ENCODE results near the gene SNTB2. TPM values are rescaled to one million over a fixed set of nuclear protein-coding genes. Genes with fewer than 3 reads are reported as not detected.

Gene SNTB2
- total RNA-seq, 1 donor from 2014 or later, result 106 TPM

- no peak for DNase-seq (ENCODE audit: low read depth, low spot score)
Measured at GRCh38 chr16:69318177-69318910, 131.4 kb downstream of the SNTB2 start.

DNA sequence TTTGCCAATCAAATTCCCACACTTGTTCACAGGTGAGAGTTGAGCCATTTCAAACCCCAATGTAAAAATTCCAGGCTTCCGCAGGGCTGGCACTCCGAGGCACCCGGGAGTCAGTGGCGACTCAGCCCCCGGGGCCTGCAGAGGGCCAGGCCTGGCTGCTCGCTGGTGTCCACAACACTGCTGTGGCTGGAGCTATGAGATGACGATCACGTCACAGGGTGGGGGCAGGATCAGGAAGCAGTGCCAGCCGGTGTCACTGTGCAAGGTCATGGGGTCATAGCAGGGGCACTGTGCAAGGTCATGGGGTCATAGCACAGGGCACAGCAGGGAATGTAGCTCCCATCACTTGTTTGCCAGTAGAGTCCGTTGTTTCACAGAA, 131.9 kb downstream of the SNTB2 start:
- no peak for DNase-seq (ENCODE audit: low read depth, low spot score)

DNA sequence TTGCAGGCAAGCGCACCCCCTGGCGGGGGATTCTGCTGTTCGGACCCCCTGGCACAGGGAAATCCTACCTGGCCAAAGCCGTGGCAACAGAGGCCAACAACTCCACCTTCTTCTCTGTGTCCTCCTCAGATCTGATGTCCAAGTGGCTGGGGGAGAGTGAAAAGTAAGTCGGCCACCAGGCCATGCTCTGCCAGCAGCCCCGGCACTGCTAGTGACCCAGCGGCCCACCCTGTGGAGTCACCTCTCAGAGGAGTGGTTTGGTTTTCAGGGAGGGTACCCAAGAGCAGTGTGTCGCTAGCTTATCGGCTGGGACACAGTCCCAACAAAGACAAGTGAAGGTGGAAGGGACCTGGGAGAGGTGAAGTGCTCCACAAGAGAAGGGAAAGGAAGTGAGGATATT, 132.4 kb downstream of the SNTB2 start:
- no peak for DNase-seq (ENCODE audit: low read depth, low spot score)

GRCh38 chr16:69319826-69320739, 133.1 kb downstream of the SNTB2 start:
- DNase-seq (ENCODE audit: low read depth, low spot score), result no peak

DNA sequence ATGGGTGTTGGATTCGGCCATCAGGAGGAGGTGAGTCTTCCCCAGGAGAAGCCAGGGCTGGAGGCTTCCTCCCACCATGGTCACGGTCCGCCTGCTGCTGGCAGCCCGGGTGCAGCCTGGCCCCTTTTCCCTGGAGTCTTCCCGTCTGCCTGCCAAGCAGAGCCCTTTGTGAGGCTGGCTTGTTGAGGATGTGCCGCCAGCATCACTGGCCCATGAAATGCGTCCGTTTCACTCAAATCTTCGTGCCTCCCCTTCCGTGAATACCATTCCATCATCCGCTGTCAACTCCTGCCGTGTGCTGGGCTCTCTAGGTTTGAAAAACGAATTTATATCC, 133.7 kb downstream of the SNTB2 start:
- DNase-seq (ENCODE audit: low read depth, low spot score), result no peak

GRCh38 chr16:69321080-69321479, 134.1 kb downstream of the SNTB2 start:
- no peak for DNase-seq (ENCODE audit: low read depth, low spot score)

- DNase-seq (ENCODE audit: low read depth, low spot score), result no peak
Measured at GRCh38 chr16:69322343-69322742, 135.4 kb downstream of the SNTB2 start.

DNA sequence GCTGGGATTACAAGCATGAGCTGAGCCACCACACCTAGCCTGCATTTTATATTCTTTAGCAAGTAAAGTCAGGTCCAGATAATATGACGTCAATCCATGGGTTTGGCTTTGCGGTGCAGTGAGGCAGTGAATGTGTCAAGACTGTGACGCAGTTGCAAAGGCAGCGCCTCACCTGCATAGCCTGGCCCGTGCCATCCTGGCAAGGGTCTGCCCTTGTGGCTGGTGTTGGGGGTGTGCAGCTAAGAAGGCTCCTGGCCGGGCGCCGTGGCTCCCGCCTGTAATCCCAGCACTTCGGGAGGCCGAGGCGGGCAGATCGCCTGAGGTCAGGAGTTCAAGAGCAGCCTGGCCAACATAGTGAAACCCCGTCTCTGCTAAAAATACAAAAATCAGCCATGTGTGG, 136.5 kb downstream of the SNTB2 start:
- no peak for DNase-seq (ENCODE audit: low read depth, low spot score)

- no peak for DNase-seq (ENCODE audit: low read depth, low spot score)
Measured at GRCh38 chr16:69324013-69324531, 137.1 kb downstream of the SNTB2 start.

DNA sequence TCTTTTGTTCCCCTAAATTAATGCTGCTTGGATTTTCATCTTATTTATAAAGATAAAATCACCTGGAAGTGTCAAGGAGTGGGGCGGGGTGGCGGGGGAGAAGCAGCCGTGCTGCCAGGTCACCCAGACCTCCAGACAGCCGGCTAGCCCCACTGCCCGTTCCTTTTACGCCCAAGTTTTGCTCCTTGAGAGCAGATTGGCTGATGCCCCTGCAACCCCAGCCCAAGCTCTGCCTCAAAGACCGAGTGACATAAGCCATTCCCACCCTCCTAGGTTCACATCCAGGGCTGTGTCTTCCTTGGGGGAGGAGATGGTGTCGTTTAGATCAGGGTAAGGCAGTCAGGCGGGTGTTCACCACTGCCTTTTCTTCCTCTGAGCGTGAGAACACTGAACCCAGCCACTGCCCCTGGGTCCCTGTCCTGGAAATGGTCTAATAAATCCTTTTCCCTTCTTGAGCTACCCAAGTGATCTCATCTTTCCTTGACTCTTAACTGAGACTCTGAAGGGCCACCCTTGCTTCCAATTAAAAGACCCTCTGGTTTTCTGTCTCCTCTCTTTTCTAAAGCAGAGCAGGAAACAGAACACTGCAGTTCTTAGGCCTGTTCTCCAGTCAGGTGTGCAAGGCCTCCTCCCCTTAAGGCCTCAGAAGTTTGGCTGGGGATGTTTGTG, 137.8 kb downstream of the SNTB2 start:
- no peak for DNase-seq (ENCODE audit: low read depth, low spot score)

GRCh38 chr16:69325784-69326171, 138.8 kb downstream of the SNTB2 start:
- DNase-seq (ENCODE audit: low read depth, low spot score), result no peak

- DNase-seq (ENCODE audit: low read depth, low spot score), result no peak
Measured at GRCh38 chr16:69326172-69326873, 139.4 kb downstream of the SNTB2 start.

- no peak for DNase-seq (ENCODE audit: low read depth, low spot score)
Measured at GRCh38 chr16:69327585-69328310, 140.8 kb downstream of the SNTB2 start.

- peak; percentile 26 for DNase-seq (ENCODE audit: low read depth, low spot score)
Measured at GRCh38 chr16:69328854-69329316, 141.9 kb downstream of the SNTB2 start.

DNA sequence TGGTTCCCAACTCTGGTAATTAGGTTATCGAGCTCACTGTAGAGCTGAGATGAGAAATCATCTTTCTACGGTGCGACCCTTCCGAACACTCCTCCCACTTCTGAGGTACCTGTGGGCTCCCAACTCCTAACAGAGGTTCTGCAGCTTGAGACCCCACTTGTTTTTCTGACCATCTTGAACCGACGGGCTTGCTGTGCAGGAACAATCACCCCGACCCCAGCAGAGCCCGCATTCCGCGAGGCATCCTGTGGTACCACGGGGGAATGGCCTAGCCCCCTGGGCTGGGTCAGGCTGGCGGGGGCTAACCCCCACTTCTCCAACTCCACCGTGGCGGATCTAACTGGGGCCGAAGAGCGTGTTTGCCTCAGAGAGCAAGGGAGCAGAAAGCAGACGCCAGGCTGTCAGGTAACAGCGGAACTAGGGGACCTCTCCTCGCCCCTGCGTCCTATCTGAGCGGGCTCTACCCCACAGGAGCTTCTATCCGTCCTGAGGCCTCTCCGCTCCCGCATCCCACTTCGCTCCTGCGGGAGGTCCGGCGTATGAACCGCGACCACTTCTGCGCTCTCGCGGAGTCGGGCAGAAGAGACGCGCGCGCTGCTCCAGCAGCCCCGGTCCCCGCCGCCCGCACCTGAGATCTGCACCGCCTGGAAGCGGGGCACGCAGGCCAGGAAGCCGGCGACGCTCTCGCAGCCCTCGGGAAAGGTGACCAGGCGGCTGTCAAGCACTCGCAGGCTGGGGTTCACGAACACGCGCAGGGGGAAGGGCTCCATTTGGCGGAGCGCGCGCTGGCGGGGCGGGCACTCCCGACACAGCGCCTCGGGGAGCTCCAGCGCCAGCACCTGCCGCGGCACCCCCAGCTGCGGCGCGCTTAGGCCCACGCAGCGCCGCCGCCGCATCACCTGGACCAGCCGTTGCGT, 142.7 kb downstream of the SNTB2 start:
- no peak for DNase-seq (ENCODE audit: low read depth, low spot score)

- DNase-seq (ENCODE audit: low read depth, low spot score), result peak; percentile 77
Measured at GRCh38 chr16:69330286-69331109, 143.5 kb downstream of the SNTB2 start, which contains the start of gene PDF. PDF (minus strand) TSS chr16:69330588; CDS start chr16:69330570, 18 bp downstream.

- no peak for DNase-seq (ENCODE audit: low read depth, low spot score)
Measured at GRCh38 chr16:69334696-69335095, 147.7 kb downstream of the SNTB2 start.

DNA sequence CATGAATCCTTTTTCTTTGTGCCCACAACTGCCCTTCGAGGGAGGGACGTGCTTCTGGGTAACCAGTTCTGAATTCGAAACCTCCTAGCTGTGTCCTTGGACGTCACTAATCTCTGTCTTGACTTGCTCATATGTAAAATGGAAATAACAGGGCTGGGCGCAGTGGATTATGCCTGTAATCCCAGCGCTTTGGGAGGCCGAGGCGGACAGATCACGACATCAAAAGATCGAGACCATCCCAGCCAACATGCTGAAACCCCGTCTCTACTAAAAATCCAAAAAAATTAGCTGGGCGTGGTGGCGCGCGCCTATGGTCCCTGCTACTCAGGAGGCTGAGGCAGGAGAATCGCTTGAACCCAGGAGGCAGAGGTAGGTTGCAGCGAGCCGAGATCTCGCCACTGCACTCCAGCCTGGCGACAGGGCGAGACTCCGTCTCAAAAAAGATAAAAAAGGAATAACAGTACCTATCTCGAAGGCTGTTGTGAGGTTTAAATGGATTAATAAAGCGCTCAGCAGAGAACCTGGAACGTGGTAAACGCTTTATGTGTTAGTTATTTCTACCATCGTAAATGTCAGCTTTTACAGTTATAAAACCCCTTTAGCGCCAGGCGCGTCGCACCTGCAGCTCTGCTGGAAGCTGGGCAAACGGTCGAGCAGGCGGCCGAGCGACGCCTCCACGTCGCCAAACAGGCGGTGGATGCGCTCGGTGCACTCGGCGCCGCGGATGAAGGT, 151.8 kb downstream of the SNTB2 start:
- no peak for DNase-seq (ENCODE audit: low read depth, low spot score)

Data from pulmonary artery endothelial cell (primary cell).